Measurements from ENCODE around the gene ERICH6B. TPM values are rescaled to one million over a fixed set of nuclear protein-coding genes. Genes with fewer than 3 reads are reported as not detected.
A peak's percentile ranks its signal among the peaks of the same experiment; 100 is the strongest.
"Not testable (repeated sequence)": the region's sequence is repeated elsewhere in the genome, so short reads cannot be mapped to it uniquely, and the experiment has no call there.

The ERICH6B gene
- total RNA-seq = not detected in 2 replicates
- long read RNA-seq = 0 reads

DNA sequence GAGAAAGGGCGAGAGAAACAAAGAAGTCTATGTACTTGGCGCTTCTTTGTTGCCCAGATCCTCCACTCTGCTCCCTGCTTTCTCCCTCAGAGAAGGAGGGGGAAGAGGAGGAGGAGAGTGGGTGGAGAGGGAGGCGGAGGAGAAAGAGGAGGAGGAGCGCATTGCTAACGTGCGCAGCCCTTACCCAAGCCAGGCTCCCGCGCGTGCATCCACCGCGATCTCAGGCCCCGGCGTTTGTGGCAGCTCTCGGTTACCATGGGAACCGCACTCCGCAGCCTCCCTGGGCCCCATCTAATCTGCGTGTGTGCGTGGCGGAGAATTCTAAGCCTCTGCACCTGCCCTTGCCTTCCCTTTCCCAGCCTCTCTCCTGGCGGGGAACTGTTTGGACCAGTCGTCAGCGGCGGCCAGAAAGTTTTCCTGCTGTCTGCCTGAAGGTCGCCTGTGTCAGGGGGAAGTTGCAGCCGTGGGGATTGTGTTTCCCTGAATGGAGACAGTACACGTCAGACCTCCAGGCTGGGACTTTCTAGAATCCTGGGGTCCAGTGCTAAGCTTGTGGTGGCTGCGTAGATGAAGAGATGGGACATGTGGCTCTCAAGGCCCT, at the start of gene ERICH6B:
Gene ERICH6B, minus strand, starts transcription at position 239 of the 601 bp plus-strand sequence. CDS start 18,734 bp downstream, outside the sequence.
- H3K9me3 Mint-ChIP-seq (ENCODE audit: low read depth) = peaks cover 17% of the 10 kb centered on the region
- H3K4me1 Mint-ChIP-seq (ENCODE audit: low read depth) = peaks cover 14% of the 10 kb centered on the region
- TF ChIP-seq, protein P1, sequence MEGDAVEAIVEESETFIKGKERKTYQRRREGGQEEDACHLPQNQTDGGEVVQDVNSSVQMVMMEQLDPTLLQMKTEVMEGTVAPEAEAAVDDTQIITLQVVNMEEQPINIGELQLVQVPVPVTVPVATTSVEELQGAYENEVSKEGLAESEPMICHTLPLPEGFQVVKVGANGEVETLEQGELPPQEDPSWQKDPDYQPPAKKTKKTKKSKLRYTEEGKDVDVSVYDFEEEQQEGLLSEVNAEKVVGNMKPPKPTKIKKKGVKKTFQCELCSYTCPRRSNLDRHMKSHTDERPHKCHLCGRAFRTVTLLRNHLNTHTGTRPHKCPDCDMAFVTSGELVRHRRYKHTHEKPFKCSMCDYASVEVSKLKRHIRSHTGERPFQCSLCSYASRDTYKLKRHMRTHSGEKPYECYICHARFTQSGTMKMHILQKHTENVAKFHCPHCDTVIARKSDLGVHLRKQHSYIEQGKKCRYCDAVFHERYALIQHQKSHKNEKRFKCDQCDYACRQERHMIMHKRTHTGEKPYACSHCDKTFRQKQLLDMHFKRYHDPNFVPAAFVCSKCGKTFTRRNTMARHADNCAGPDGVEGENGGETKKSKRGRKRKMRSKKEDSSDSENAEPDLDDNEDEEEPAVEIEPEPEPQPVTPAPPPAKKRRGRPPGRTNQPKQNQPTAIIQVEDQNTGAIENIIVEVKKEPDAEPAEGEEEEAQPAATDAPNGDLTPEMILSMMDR (IDR thresholded peaks at IDR 0.05; ENCODE audit: unreplicated experiment) = no peak
- peak within 1 kb of the TSS; percentile 51 for H3K4me3 Mint-ChIP-seq (ENCODE audit: low read depth)
- peak within 1 kb of the TSS; percentile 95 for H3K27ac Mint-ChIP-seq
- DNase-seq (ENCODE audit: low spot score, unreplicated experiment) = peak; percentile 63
- no peaks in the 10 kb centered on the region for H3K36me3 Mint-ChIP-seq (ENCODE audit: insufficient read depth)
- H3K27me3 Mint-ChIP-seq = peaks cover 23% of the 10 kb centered on the region

DNA sequence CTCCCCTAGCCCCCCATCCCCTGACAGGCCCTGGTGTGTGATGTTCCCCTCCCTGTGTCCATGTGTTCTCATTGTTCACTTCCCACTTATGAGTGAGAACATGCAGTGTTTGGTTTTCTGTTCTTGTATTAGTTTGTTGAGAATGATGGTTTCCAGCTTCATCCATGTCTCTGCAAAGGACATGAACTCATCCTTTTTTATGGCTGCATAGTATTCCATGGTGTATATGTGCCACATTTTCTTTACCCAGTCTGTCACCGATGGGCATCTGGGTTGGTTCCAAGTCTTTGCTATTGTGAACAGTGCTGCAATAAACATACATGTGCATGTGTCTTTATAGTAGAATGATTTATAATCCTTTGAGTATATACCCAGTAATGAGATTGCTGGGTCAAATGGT, 47.4 kb upstream of the ERICH6B start:
- not testable (repeated sequence) for H3K9me3 Mint-ChIP-seq (ENCODE audit: low read depth); H3K27me3 Mint-ChIP-seq; DNase-seq (ENCODE audit: low spot score, unreplicated experiment); H3K4me3 Mint-ChIP-seq (ENCODE audit: low read depth); H3K36me3 Mint-ChIP-seq (ENCODE audit: insufficient read depth); H3K27ac Mint-ChIP-seq; H3K4me1 Mint-ChIP-seq (ENCODE audit: low read depth)

DNA sequence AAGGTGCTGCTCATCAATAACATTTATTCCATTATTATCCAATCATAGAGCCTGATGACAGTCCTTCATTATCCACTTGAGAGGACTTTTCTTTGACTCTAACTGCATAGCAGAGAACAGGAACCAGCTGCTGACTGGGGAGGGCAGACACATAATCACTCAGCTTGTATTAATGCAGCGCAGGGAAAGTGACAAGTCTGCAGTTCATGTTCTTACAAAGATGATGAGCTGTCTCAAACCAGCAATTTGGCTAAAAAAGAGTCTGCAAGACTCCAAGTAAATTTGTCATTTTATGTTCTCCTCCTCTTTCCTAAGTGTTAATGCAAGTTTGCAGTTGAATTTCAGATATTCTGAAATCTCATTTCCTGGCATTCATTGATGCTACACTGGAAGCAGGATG, 46.6 kb upstream of the ERICH6B start:
- Mint-ChIP-seq H3K4me3 (ENCODE audit: low read depth) (no peak overlapping the region), H3K4me1 (ENCODE audit: low read depth) (no peaks in the 10 kb centered on the region), H3K36me3 (ENCODE audit: insufficient read depth) (peaks cover 2% of the 10 kb centered on the region), H3K27ac (no peak overlapping the region), H3K9me3 (ENCODE audit: low read depth) (peaks cover 3% of the 10 kb centered on the region), H3K27me3 (no peaks in the 10 kb centered on the region)
- TF ChIP-seq, protein P1 (IDR thresholded peaks at IDR 0.05; ENCODE audit: unreplicated experiment) = no peak
- no peak for DNase-seq (ENCODE audit: low spot score, unreplicated experiment)

DNA sequence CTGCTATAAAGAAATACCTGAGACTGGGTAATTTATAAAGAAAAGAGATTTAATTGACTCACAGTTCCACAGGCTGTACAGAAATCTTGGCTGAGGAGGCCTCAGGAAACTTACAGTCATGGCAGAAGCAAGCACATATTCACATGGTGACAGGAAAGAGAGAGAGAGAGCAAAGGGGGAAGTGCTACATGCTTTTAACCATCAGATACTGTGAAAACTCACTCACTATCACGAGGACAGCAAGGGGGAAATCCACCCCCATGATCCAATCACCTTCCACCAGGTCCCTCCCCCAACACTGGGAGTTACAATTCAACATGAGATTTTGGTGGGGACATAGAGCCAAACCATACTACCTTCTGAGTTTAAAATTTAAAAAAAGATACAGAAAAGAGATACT, 44.9 kb upstream of the ERICH6B start:
- not testable (repeated sequence) for H3K36me3 Mint-ChIP-seq (ENCODE audit: insufficient read depth); H3K4me1 Mint-ChIP-seq (ENCODE audit: low read depth); DNase-seq (ENCODE audit: low spot score, unreplicated experiment); H3K4me3 Mint-ChIP-seq (ENCODE audit: low read depth); H3K9me3 Mint-ChIP-seq (ENCODE audit: low read depth); H3K27me3 Mint-ChIP-seq
- H3K27ac Mint-ChIP-seq = peak overlapping the region; percentile 1

DNA sequence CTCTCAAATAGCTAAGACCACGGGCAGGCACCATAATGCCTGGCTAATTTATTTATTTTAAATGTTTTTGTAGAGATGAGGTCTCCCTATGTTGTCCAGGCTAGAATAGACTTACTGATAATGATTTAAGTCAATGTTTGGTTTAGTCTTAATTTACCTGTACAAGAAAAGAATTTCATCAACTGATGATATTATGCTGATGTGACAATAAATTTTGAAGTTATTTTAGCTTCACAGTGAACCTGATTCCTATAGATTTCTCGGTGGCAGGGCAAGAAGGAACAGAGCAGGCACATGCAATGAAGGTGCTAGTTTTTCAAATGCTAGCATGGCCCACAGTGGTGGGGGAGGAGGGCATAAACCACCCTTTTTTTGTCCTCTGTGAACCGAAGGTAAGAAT, 44.0 kb upstream of the ERICH6B start:
- no peak overlapping the region for H3K27ac Mint-ChIP-seq
- H3K9me3 Mint-ChIP-seq (ENCODE audit: low read depth) = peaks cover 3% of the 10 kb centered on the region

DNA sequence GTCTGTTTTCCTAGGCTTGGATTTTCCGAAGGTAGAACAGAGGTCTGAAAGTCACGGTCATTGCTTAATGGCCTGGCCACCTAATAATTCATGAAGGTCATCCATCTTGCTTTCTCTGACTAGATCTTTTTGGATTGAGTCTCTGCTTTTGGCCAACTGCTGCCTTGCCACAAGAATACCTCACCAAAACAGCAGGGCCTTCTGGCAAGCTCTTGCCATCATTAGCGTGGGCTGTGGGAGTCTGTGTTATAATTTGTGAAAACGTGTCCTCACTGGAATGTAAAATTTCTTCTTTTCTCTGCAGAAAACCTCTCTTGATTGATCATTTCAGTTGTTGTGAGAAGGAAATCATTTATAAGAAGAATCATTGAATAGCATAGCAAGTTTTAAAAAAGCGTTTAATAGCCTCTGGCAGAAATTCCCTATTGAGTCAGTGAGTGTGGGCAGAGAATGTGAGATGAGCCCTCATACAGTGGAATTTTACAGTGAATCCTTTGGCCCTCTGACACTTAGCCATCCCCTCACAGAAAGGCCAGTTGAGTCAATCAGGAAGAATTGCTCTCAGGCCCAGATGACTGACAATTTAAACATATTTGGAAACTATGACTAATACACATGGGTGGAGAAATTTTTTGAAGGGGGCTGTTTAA, 43.2 kb upstream of the ERICH6B start:
- Mint-ChIP-seq H3K27me3 (no peaks in the 10 kb centered on the region), H3K9me3 (ENCODE audit: low read depth) (peaks cover 3% of the 10 kb centered on the region), H3K4me3 (ENCODE audit: low read depth) (no peak overlapping the region), H3K36me3 (ENCODE audit: insufficient read depth) (peaks cover 1% of the 10 kb centered on the region), H3K27ac (no peak overlapping the region), H3K4me1 (ENCODE audit: low read depth) (no peaks in the 10 kb centered on the region)
- TF ChIP-seq, protein P1 (IDR thresholded peaks at IDR 0.05; ENCODE audit: unreplicated experiment) = no peak
- no peak for DNase-seq (ENCODE audit: low spot score, unreplicated experiment)

More for the DNA sequence above, 44.0 kb upstream of the ERICH6B start:
- Mint-ChIP-seq H3K27me3 (no peaks in the 10 kb centered on the region), H3K4me1 (ENCODE audit: low read depth) (no peaks in the 10 kb centered on the region), H3K36me3 (ENCODE audit: insufficient read depth) (peaks cover 1% of the 10 kb centered on the region), H3K4me3 (ENCODE audit: low read depth) (no peak overlapping the region)
- TF ChIP-seq, protein P1 (IDR thresholded peaks at IDR 0.05; ENCODE audit: unreplicated experiment) = no peak
- no peak for DNase-seq (ENCODE audit: low spot score, unreplicated experiment)
